Esophagus muscularis mucosa (tissue), 4 donors: ENCODE data around the gene METTL25B. TPM values are rescaled to one million over a fixed set of nuclear protein-coding genes. Genes with fewer than 3 reads are reported as not detected.

Experiments
- DNase-seq: peaks from one replicate; pipeline ENCODE4 v3.0.0-alpha.2; 2017; ENCODE audit errors: extremely low spot score
- H3K27ac ChIP-seq, 4 donors: fragments of 200-600 bp; sonication (generic); replicated peaks in 1 of 4; 1 replicate in 3 of 4; 2 replicates in 1 of 4; pipeline ENCODE4 v1.5.1; 2016 to 2019; ENCODE audit warnings: mild to moderate bottlenecking in 1 of 4
- H3K27me3 ChIP-seq, 4 donors: fragments of 200-600 bp; sonication (generic); one replicate each; pipeline versions ENCODE4 v1.5.1 to v1.6.0; 2016 to 2019
- H3K36me3 ChIP-seq, 4 donors: fragments of 200-600 bp; sonication (generic); one replicate each; pipeline ENCODE4 v1.5.1; 2016 to 2019
- H3K4me1 ChIP-seq, 4 donors: fragments of 200-600 bp; sonication (generic); one replicate each; pipeline ENCODE4 v1.5.1; 2016 to 2019
- H3K4me3 ChIP-seq, 4 donors: fragments of 200-600 bp; sonication (generic); 1 replicate in 2 of 4; 2 replicates in 2 of 4; pipeline ENCODE4 v1.5.1; 2016 to 2019; ENCODE audit warnings: mild to moderate bottlenecking in 4 of 4, moderate library complexity in 1 of 4
- H3K9me3 ChIP-seq, 4 donors: fragments of 200-600 bp; sonication (generic); 1 replicate in 3 of 4; 2 replicates in 1 of 4; pipeline ENCODE4 v1.5.1; 2016 to 2019
- EP300 ChIP-seq: sonication (generic); formaldehyde crosslinking; IDR thresholded peaks from one replicate; pipeline ENCODE4 v1.6.1; 2017; ENCODE audit warnings: antibody characterized with exemption
- POLR2A ChIP-seq: fragments of 450-650 bp; IDR thresholded peaks from one replicate; pipeline ENCODE4 v1.6.1; 2017; ENCODE audit warnings: antibody characterized with exemption, moderate library complexity, mild to moderate bottlenecking, low read depth
- POLR2AphosphoS5 ChIP-seq, 2 donors: sonication (generic); formaldehyde crosslinking; IDR thresholded peaks; one replicate each; pipeline ENCODE4 v1.6.1; 2017; ENCODE audit warnings: antibody characterized with exemption in 2 of 2
- whole genome bisulfite sequencing: methylation state at CpG from one replicate; pipeline ENCODE4 v1.1.5; 2018; 5-methylcytosine and 5-hydroxymethylcytosine counted together
- intact Hi-C: fragments of 100-400 bp; cut with DNase I; formaldehyde crosslinking; loops from one replicate; pipeline ENCODE4 v1.15.1; 2023
- total RNA-seq, 4 donors: library from RNA; depleted of rRNA; stranded (reverse); fragments of >200 nt; gene quantifications; one replicate each; pipeline versions ENCODE4 v1.1.0 to v1.2.1, GENCODE V29; 2016
- TF ChIP-seq, protein P1 (sequence below), 3 experiments: fragments of 200-600 bp in 2 of 3; fragments of 450-650 bp in 1 of 3; sonication (generic) in 2 of 3; IDR thresholded peaks; one replicate each; pipeline ENCODE4 v1.5.1; 2017 to 2019; ENCODE audit warnings: antibody characterized with exemption in 3 of 3, mild to moderate bottlenecking in 2 of 3, moderate library complexity in 1 of 3

Gene METTL25B
- total RNA-seq, 4 donors from 2014 or later = 16.2 to 32.3 (median 18.0) TPM

GRCh38 chr1:156700736-156701531, 27.3 kb upstream of the METTL25B start:
- no peak overlapping the region for H3K27ac ChIP-seq
- no peaks in the 10 kb centered on the region for H3K9me3 ChIP-seq
- no peak for DNase-seq
- WGBS = 87% methylated on average over 5 of the region's 8 CpGs
- peaks cover 19 to 28% (median 28%) of the 10 kb centered on the region in 4 donors for H3K4me1 ChIP-seq
- peaks cover 0 to 19% (median 0%) of the 10 kb centered on the region in 4 donors for H3K36me3 ChIP-seq
- no peak overlapping the region for H3K4me3 ChIP-seq
- intact Hi-C loops = no loop called here
- TF ChIP-seq, protein P1, sequence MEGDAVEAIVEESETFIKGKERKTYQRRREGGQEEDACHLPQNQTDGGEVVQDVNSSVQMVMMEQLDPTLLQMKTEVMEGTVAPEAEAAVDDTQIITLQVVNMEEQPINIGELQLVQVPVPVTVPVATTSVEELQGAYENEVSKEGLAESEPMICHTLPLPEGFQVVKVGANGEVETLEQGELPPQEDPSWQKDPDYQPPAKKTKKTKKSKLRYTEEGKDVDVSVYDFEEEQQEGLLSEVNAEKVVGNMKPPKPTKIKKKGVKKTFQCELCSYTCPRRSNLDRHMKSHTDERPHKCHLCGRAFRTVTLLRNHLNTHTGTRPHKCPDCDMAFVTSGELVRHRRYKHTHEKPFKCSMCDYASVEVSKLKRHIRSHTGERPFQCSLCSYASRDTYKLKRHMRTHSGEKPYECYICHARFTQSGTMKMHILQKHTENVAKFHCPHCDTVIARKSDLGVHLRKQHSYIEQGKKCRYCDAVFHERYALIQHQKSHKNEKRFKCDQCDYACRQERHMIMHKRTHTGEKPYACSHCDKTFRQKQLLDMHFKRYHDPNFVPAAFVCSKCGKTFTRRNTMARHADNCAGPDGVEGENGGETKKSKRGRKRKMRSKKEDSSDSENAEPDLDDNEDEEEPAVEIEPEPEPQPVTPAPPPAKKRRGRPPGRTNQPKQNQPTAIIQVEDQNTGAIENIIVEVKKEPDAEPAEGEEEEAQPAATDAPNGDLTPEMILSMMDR (IDR thresholded peaks at IDR 0.05) = no peak
- TF ChIP-seq POLR2AphosphoS5 (IDR thresholded peaks at IDR 0.05) (no peak), POLR2A (no peak), EP300 (no peak)
- H3K27me3 ChIP-seq = peaks cover 0 to 36% (median 0%) of the 10 kb centered on the region in 4 donors

GRCh38 chr1:156703336-156703735, 24.9 kb upstream of the METTL25B start:
- TF ChIP-seq, protein P1 (IDR thresholded peaks at IDR 0.05) = no peak
- TF ChIP-seq POLR2AphosphoS5 (IDR thresholded peaks at IDR 0.05) = no peak
- TF ChIP-seq EP300 = no peak
- TF ChIP-seq POLR2A = no peak
- H3K36me3 ChIP-seq = peaks cover 0 to 19% (median 0%) of the 10 kb centered on the region in 4 donors
- no peak overlapping the region for H3K27ac ChIP-seq
- H3K4me3 ChIP-seq = no peak overlapping the region
- no peaks in the 10 kb centered on the region for H3K9me3 ChIP-seq
- DNase-seq = no peak
- H3K4me1 ChIP-seq = peaks cover 29 to 52% (median 50%) of the 10 kb centered on the region in 4 donors
- intact Hi-C loops = no loop called here
- H3K27me3 ChIP-seq = peaks cover 0 to 34% (median 0%) of the 10 kb centered on the region in 4 donors
- WGBS = 61% methylated on average over 4 of the region's 4 CpGs

GRCh38 chr1:156703741-156704140, 24.5 kb upstream of the METTL25B start:
- Histone ChIP-seq H3K27ac (no peak overlapping the region), H3K27me3 (peaks cover 0 to 34% (median 0%) of the 10 kb centered on the region in 4 donors), H3K9me3 (no peaks in the 10 kb centered on the region), H3K4me1 (peaks cover 29 to 56% (median 51%) of the 10 kb centered on the region in 4 donors), H3K4me3 (no peak overlapping the region), H3K36me3 (peaks cover 0 to 19% (median 0%) of the 10 kb centered on the region in 4 donors)
- DNase-seq = no peak
- intact Hi-C loops = no loop called here
- WGBS = 31% methylated on average over 4 of the region's 4 CpGs
- no peak for TF ChIP-seq EP300
- no peak for TF ChIP-seq POLR2A
- TF ChIP-seq, protein P1 (IDR thresholded peaks at IDR 0.05) = no peak
- no peak for TF ChIP-seq POLR2AphosphoS5 (IDR thresholded peaks at IDR 0.05)

DNA sequence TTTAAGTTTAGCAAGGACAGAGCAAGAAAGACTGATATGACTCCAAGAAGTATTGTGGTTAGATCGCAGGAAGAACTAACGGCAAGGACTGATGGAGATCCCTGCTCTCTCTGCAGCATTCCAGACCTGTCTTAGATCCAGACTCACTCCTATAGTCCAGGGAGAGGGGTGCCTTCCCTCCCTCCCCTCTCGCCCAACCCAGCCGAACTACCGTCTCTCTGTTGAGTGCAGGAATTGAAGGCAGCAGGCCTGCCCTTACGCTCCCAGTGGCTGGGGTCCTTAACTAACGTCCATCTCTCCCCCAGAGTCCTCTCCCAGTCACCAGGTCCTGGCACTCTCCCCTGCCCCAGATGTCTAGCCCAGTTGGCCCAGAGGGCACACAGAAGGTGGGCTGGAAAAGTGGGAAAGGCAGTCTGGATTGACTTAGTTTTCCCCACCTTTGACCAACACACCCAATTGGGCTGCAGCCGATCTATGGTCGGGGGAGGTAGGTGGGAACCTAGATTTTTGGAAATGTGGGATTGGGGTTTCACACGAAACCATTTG, 24.0 kb upstream of the METTL25B start:
- Histone ChIP-seq H3K27me3 (peaks cover 0 to 34% (median 0%) of the 10 kb centered on the region in 4 donors), H3K36me3 (peaks cover 0 to 14% (median 0%) of the 10 kb centered on the region in 4 donors), H3K4me1 (peaks cover 29 to 60% (median 55%) of the 10 kb centered on the region in 4 donors), H3K9me3 (no peaks in the 10 kb centered on the region), H3K4me3 (peak overlapping the region in 3 of 4 donors; percentile 56 to 58 (median 56)), H3K27ac (peak overlapping the region in 2 of 4 donors; percentile 88)
- no peak for DNase-seq
- intact Hi-C loops = no loop called here
- TF ChIP-seq POLR2A = no peak
- TF ChIP-seq EP300 = no peak
- TF ChIP-seq, protein P1 (IDR thresholded peaks at IDR 0.05) = no peak
- TF ChIP-seq POLR2AphosphoS5 (IDR thresholded peaks at IDR 0.05) = no peak
- WGBS = 53% methylated on average over 9 of the region's 10 CpGs
